IMR-90 (cell line): ENCODE results near the gene TBC1D16. TPM values are rescaled to one million over a fixed set of nuclear protein-coding genes. Genes with fewer than 3 reads are reported as not detected.

Experiments used
- ATAC-seq: fragments of 200-7000 bp; cut with Tn5 transposase; 2 replicates; pipeline ENCODE4 v1.9.1; 2020; ENCODE audit warnings: low read depth, mild to moderate bottlenecking, moderate library complexity
- BruUV-seq: library from RNA; stranded (reverse); fragments of 400-500 nt; replicated peaks from 2 replicates; lab custom pipeline; 2021; lab: Mats Ljungman, UMichigan
- CTCF ChIA-PET: fragments of 300-600 bp; formaldehyde crosslinking; extraction: SDS; loops from one replicate; lab custom pipeline; 2021; ENCODE audit warnings: antibody characterized with exemption; lab: Yijun Ruan, JAX
- POLR2A ChIA-PET: fragments of 300-600 bp; sonication (Branson Sonifier 250); formaldehyde crosslinking; loops from one replicate; lab custom pipeline; 2022; ENCODE audit warnings: antibody characterized with exemption; ENCODE audit not compliant: unreplicated experiment; lab: Charles Lee
- DNase-seq: peaks from one replicate; pipeline ENCODE4 v3.0.0; 2013
- H2AFZ ChIP-seq: replicated peaks from 2 replicates; pipeline ENCODE3; 2013; ENCODE audit warnings: low read length, mild to moderate bottlenecking; ENCODE audit not compliant: poor library complexity
- H2AK5ac ChIP-seq: 2 replicates; pipeline ENCODE4 v1.6.1; 2013; ENCODE audit warnings: low read depth, low read length, inconsistent platforms
- H2AK9ac ChIP-seq: replicated peaks from 2 replicates; pipeline ENCODE3; 2013; ENCODE audit warnings: mild to moderate bottlenecking, low read depth, low read length, moderate library complexity; ENCODE audit not compliant: poor library complexity
- H2BK120ac ChIP-seq: 2 replicates; pipeline ENCODE4 v1.6.1; 2013; ENCODE audit warnings: low read depth, low read length, inconsistent platforms
- H2BK15ac ChIP-seq: 3 replicates; pipeline ENCODE4 v1.6.1; 2013; ENCODE audit warnings: low read depth, low read length, inconsistent platforms
- H2BK20ac ChIP-seq: 2 replicates; pipeline ENCODE4 v1.6.1; 2013; ENCODE audit warnings: low read depth, mild to moderate bottlenecking, inconsistent platforms, low read length, moderate library complexity
- H2BK5ac ChIP-seq: 2 replicates; pipeline ENCODE4 v1.6.1; 2013; ENCODE audit warnings: mild to moderate bottlenecking, low read depth, low read length, inconsistent platforms; ENCODE audit not compliant: poor library complexity, severe bottlenecking
- H3K14ac ChIP-seq: replicated peaks from 2 replicates; pipeline ENCODE4 v1.6.1; 2013; ENCODE audit warnings: low read depth, low read length, inconsistent platforms
- H3K18ac ChIP-seq: 2 replicates; pipeline ENCODE4 v1.6.1; 2013; ENCODE audit warnings: low read depth, low read length, control low read depth
- H3K23ac ChIP-seq: 2 replicates; pipeline ENCODE4 v1.6.1; 2013; ENCODE audit warnings: low read depth, low read length, inconsistent platforms
- H3K27ac ChIP-seq: 2 replicates; pipeline ENCODE4 v1.5.1; 2013; ENCODE audit warnings: mild to moderate bottlenecking, control low read depth, low read length; ENCODE audit not compliant: insufficient read depth
- H3K27me3 ChIP-seq: 2 replicates; pipeline ENCODE4 v1.6.1; 2013; ENCODE audit warnings: low read length; ENCODE audit not compliant: control insufficient read depth, insufficient read depth
- H3K36me3 ChIP-seq: 2 replicates; pipeline ENCODE4 v1.6.1; 2013; ENCODE audit warnings: low read length, mixed read lengths; ENCODE audit not compliant: control insufficient read depth, insufficient read depth
- H3K4ac ChIP-seq: 2 replicates; pipeline ENCODE4 v1.6.1; 2013; ENCODE audit warnings: low read depth, low read length, inconsistent platforms
- H3K4me1 ChIP-seq: 2 replicates; pipeline ENCODE4 v1.6.1; 2013; ENCODE audit warnings: low read length, mixed read lengths; ENCODE audit not compliant: control insufficient read depth, insufficient read depth
- H3K4me2 ChIP-seq: 2 replicates; pipeline ENCODE4 v1.6.1; 2013; ENCODE audit warnings: low read depth, mild to moderate bottlenecking, control low read depth, low read length, moderate library complexity
- H3K4me3 ChIP-seq: 2 replicates; pipeline ENCODE4 v1.5.1; 2013; ENCODE audit warnings: low read depth, mild to moderate bottlenecking, control low read depth, low read length, moderate library complexity; ENCODE audit not compliant: insufficient read depth
- H3K56ac ChIP-seq: 2 replicates; pipeline ENCODE4 v1.6.1; 2013; ENCODE audit warnings: low read length, inconsistent platforms; ENCODE audit not compliant: insufficient read depth; ENCODE audit errors: extremely low read depth
- H3K79me1 ChIP-seq, 2 experiments: 2 replicates each; pipeline ENCODE4 v1.6.1; 2013; ENCODE audit warnings: low read length in 2 of 2, inconsistent platforms in 1 of 2, low read depth in 1 of 2
- H3K9ac ChIP-seq: 2 replicates; pipeline ENCODE4 v1.6.1; 2013; ENCODE audit warnings: low read depth, low read length, control low read depth
- H3K9me1 ChIP-seq: 2 replicates; pipeline ENCODE4 v1.6.1; 2013; ENCODE audit warnings: low read length, inconsistent platforms; ENCODE audit not compliant: insufficient read depth
- H3K9me3 ChIP-seq: 2 replicates; pipeline ENCODE4 v1.6.1; 2013; ENCODE audit warnings: low read length; ENCODE audit not compliant: control insufficient read depth, insufficient read depth
- H4K20me1 ChIP-seq: 2 replicates; pipeline ENCODE4 v1.6.1; 2013; ENCODE audit warnings: low read length, inconsistent platforms; ENCODE audit not compliant: insufficient read depth
- H4K5ac ChIP-seq: 2 replicates; pipeline ENCODE4 v1.6.1; 2013; ENCODE audit warnings: mild to moderate bottlenecking, low read depth, low read length, control low read depth
- H4K8ac ChIP-seq, 2 experiments: 2 replicates each; pipeline ENCODE4 v1.6.1; 2013; ENCODE audit warnings: low read depth in 2 of 2, low read length in 2 of 2, control low read depth in 1 of 2, inconsistent platforms in 1 of 2
- H4K91ac ChIP-seq: 2 replicates; pipeline ENCODE4 v1.6.1; 2013; ENCODE audit warnings: low read depth, low read length, inconsistent platforms; ENCODE audit not compliant: insufficient read depth
- BHLHE40 ChIP-seq: fragments of 150-350 bp; IDR thresholded peaks from 2 replicates; pipeline ENCODE4 v1.6.1; 2016; ENCODE audit warnings: mild to moderate bottlenecking, low read depth, low read length
- CEBPB ChIP-seq: IDR thresholded peaks from 2 replicates; pipeline ENCODE4 v1.6.1; 2012; ENCODE audit warnings: low read depth, low read length, improper control_type of control experiment
- CHD1 ChIP-seq: IDR thresholded peaks from 2 replicates; pipeline ENCODE4 v1.6.1; 2012; ENCODE audit warnings: low read depth, low read length, improper control_type of control experiment
- ELK1 ChIP-seq: fragments of 150-350 bp; IDR thresholded peaks from 2 replicates; pipeline ENCODE4 v1.6.1; 2016; ENCODE audit warnings: low read depth, mild to moderate bottlenecking, low read length, moderate library complexity, borderline replicate concordance
- FOS ChIP-seq: fragments of 150-350 bp; IDR thresholded peaks from 2 replicates; pipeline ENCODE4 v1.6.1; 2016; ENCODE audit warnings: low read depth, low read length
- MAFK ChIP-seq: IDR thresholded peaks from 2 replicates; pipeline ENCODE4 v1.6.1; 2012; ENCODE audit warnings: low read depth, low read length, improper control_type of control experiment
- MAZ ChIP-seq: IDR thresholded peaks from 2 replicates; pipeline ENCODE4 v1.6.1; 2012; ENCODE audit warnings: low read depth, mild to moderate bottlenecking, low read length, improper control_type of control experiment, moderate library complexity, borderline replicate concordance
- MXI1 ChIP-seq: IDR thresholded peaks from 2 replicates; pipeline ENCODE4 v1.6.1; 2012; ENCODE audit warnings: low read depth, mild to moderate bottlenecking, low read length, moderate library complexity, borderline replicate concordance
- NFE2L2 ChIP-seq: fragments of 150-350 bp; IDR thresholded peaks from 2 replicates; pipeline ENCODE4 v1.6.1; 2016; ENCODE audit warnings: low read depth, mild to moderate bottlenecking, low read length
- POLR2A ChIP-seq: IDR thresholded peaks from 2 replicates; pipeline ENCODE4 v1.6.1; 2012; ENCODE audit warnings: mild to moderate bottlenecking, low read depth, low read length
- RAD21 ChIP-seq: IDR thresholded peaks from 2 replicates; pipeline ENCODE4 v1.6.1; 2012; ENCODE audit warnings: low read length, improper control_type of control experiment
- RCOR1 ChIP-seq: IDR thresholded peaks from 2 replicates; pipeline ENCODE4 v1.6.1; 2012; ENCODE audit warnings: mild to moderate bottlenecking, low read length, improper control_type of control experiment; ENCODE audit not compliant: insufficient replicate concordance
- RFX5 ChIP-seq: IDR thresholded peaks from 2 replicates; pipeline ENCODE4 v1.8.0; 2012; ENCODE audit warnings: low read depth, mild to moderate bottlenecking, low read length, moderate library complexity
- WGBS, 2 experiments: methylation state at CpG; one replicate each; pipeline versions ENCODE4 v1.1.5 to v1.1.7; 2013; ENCODE audit warnings: missing lambda C conversion rate in 2 of 2; ENCODE audit not compliant: insufficient read length in 1 of 2; ENCODE audit errors: extremely low coverage in 2 of 2; 5-methylcytosine and 5-hydroxymethylcytosine counted together
- dilution Hi-C: fragments of 300-500 bp; cut with HindIII; formaldehyde crosslinking; loops from one replicate; pipeline ENCODE4 v1.14.3; 2018; ENCODE audit warnings: low sequenced_read_pairs; ENCODE audit not compliant: unreplicated experiment
- in situ Hi-C: fragments of 300-500 bp; cut with MboI; formaldehyde crosslinking; loops from 3 replicates; pipeline ENCODE4 v1.14.3; 2019; ENCODE audit warnings: low sequenced_read_pairs, inconsistent platforms, mixed read lengths
- intact Hi-C: fragments of 100-400 bp; cut with micrococcal nuclease; formaldehyde crosslinking; loops from 2 replicates; pipeline ENCODE4 v1.10.0; 2022
- polyA plus RNA-seq, 3 experiments: library from polyadenylated mRNA; depleted of rRNA; stranded (reverse); fragments of >200 nt; gene quantifications; 2 replicates each; pipeline ENCODE4 v1.2.3, GENCODE V29; 2012; ENCODE audit warnings: low replicate concordance in 1 of 3
- total RNA-seq: library from RNA; depleted of rRNA; stranded (reverse); fragments of >200 nt; gene quantifications from 2 replicates; pipeline ENCODE4 v1.2.3, GENCODE V29; 2012
- TF ChIP-seq, protein P1 (sequence below): fragments of 150-350 bp; IDR thresholded peaks from 2 replicates; pipeline ENCODE4 v1.6.1; 2017; ENCODE audit warnings: mild to moderate bottlenecking, antibody characterized with exemption, low read length, low read depth
- TF ChIP-seq, protein P2 (sequence below): conservative IDR thresholded peaks from 2 replicates; pipeline ENCODE4 v1.5.1; 2012; ENCODE audit warnings: mild to moderate bottlenecking, low read depth, low read length, improper control_type of control experiment

The TBC1D16 gene
- total and polyA plus RNA-seq, 2 of the 4 experiments (the other 2 are of a cell fraction), result 10.1 to 16.7 TPM

- in situ Hi-C loops, result loop anchor here (10.0 kb wide), 1 partner anchor 135 kb away; no protein-coding TSS in a partner anchor
- Histone ChIP-seq H3K23ac (no peak overlapping the region), H3K27me3 (no peaks in the 10 kb centered on the region), H2AK9ac (no peak overlapping the region), H2BK15ac (no peak overlapping the region), H3K4me1 (peaks cover 3% of the 10 kb centered on the region; the same call in 1 of the 2 replicates), H3K4me3 (no peak overlapping the region), H3K56ac (no peak overlapping the region), H3K4me2 (no peak overlapping the region), H2BK20ac (no peak overlapping the region), H4K8ac (no peak overlapping the region), H3K9ac (no peak overlapping the region), H2AK5ac (no peak overlapping the region), H2BK5ac (no peak overlapping the region), H2BK120ac (no peak overlapping the region), H3K4ac (no peak overlapping the region), H3K79me1 (peaks cover 10 to 23% of the 10 kb centered on the region in 2 experiments; a peak in 3 of 4 replicates), H3K27ac (no peak overlapping the region), H3K18ac (no peak overlapping the region), H4K5ac (no peak overlapping the region), H3K9me1 (peaks cover 3% of the 10 kb centered on the region; the same call in 1 of the 2 replicates), H3K14ac (no peak overlapping the region), H2AFZ (no peak overlapping the region), H4K20me1 (peaks cover 5% of the 10 kb centered on the region; the same call in 1 of the 2 replicates), H4K91ac (no peak overlapping the region), H3K36me3 (no peaks in the 10 kb centered on the region; the same call in 1 of the 2 replicates), H3K9me3 (no peaks in the 10 kb centered on the region)
- ChIA-PET CTCF (no interaction called here), POLR2A (no interaction called here)
- ATAC-seq, result no peak
- dilution Hi-C loops, result no loop called here
- intact Hi-C loops, result no loop called here
- no peak for DNase-seq
- no TSS peak for BruUV-seq
- TF ChIP-seq NFE2L2 (no peak), MXI1 (no peak), MAZ (no peak), RFX5 (no peak), MAFK (no peak), FOS (no peak), CEBPB (no peak), RAD21 (no peak), RCOR1 (no peak), POLR2A (no peak), ELK1 (no peak), BHLHE40 (no peak), CHD1 (no peak)
- TF ChIP-seq, protein P1, sequence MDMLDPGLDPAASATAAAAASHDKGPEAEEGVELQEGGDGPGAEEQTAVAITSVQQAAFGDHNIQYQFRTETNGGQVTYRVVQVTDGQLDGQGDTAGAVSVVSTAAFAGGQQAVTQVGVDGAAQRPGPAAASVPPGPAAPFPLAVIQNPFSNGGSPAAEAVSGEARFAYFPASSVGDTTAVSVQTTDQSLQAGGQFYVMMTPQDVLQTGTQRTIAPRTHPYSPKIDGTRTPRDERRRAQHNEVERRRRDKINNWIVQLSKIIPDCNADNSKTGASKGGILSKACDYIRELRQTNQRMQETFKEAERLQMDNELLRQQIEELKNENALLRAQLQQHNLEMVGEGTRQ, result no peak
- TF ChIP-seq, protein P2, sequence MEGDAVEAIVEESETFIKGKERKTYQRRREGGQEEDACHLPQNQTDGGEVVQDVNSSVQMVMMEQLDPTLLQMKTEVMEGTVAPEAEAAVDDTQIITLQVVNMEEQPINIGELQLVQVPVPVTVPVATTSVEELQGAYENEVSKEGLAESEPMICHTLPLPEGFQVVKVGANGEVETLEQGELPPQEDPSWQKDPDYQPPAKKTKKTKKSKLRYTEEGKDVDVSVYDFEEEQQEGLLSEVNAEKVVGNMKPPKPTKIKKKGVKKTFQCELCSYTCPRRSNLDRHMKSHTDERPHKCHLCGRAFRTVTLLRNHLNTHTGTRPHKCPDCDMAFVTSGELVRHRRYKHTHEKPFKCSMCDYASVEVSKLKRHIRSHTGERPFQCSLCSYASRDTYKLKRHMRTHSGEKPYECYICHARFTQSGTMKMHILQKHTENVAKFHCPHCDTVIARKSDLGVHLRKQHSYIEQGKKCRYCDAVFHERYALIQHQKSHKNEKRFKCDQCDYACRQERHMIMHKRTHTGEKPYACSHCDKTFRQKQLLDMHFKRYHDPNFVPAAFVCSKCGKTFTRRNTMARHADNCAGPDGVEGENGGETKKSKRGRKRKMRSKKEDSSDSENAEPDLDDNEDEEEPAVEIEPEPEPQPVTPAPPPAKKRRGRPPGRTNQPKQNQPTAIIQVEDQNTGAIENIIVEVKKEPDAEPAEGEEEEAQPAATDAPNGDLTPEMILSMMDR, result no peak
- no CpG with 5 or more reads among the region's 12 CpGs for WGBS, 2 experiments
Measured at GRCh38 chr17:79979816-79980215, 55.9 kb downstream of the TBC1D16 start.
